GM11168 (cell line): ENCODE results near the gene RASSF8.

ENCODE experiments used
- in situ Hi-C: fragments of 300-500 bp; cut with MboI; formaldehyde crosslinking; loops from one replicate; pipeline ENCODE4 v1.12.0; 2022; ENCODE audit warnings: low sequenced_read_pairs; ENCODE audit not compliant: unreplicated experiment

RASSF8 gene

DNA sequence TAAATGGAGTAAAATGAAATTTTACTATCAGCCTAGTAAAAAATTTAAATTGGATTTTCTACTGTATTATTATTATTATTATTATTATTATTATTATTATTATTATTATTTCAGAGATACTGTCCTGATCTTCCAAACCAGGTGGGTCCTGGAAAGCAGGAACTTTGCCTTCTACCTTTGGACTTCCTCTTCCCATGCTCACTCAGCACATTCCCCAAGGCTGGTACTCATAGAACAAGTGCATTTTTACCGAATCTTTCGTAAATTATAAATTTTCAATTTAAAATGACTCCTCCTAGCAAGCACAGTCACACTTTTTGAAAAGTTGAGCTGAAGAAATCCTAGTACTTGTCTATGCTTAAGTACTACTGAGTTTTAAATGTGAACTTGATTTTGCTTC, 136.7 kb downstream of the RASSF8 start:
- in situ Hi-C loops = no loop called here

- in situ Hi-C loops = no loop called here
These were observed 137.6 kb downstream of the RASSF8 start for GRCh38 chr12:26096036-26096435.

DNA sequence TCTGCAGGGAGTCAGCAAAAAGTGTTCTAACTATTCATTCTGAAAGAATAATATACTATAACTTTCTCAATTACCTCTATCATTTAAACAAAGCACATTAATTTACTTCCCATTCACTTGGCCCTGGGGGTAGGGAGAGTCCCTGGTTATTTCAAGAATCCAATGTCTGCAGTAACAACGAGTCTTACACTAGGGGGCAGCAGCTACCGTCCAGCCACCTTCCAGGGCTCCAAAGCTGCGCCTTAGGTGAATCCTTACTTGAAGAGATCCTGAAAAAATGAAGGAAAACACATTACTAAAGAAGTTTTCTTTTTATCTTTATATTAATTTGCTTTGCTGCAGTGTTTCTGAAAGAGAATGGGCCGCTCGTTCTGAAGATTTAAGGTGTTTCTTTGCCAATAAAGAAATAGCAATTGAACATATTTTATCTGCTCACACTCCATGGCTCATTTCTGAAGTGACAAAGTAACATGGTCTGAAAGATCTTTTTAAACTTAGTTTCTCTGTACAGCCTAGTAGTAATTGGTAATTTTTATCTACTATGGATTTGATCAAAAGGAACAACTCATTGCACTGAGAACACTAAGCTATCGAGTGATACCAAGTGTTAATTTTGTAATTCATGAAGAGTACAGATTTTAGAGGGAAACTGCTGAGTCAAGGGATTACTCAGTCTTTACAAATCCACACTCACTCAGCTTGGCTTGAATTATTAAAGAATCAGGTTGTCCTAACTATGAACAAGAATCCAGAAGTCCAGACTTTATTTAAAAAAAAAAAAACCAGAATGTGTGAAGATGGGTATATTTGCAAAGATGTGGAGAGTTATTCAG, 138.8 kb downstream of the RASSF8 start:
- in situ Hi-C loops = no loop called here

DNA sequence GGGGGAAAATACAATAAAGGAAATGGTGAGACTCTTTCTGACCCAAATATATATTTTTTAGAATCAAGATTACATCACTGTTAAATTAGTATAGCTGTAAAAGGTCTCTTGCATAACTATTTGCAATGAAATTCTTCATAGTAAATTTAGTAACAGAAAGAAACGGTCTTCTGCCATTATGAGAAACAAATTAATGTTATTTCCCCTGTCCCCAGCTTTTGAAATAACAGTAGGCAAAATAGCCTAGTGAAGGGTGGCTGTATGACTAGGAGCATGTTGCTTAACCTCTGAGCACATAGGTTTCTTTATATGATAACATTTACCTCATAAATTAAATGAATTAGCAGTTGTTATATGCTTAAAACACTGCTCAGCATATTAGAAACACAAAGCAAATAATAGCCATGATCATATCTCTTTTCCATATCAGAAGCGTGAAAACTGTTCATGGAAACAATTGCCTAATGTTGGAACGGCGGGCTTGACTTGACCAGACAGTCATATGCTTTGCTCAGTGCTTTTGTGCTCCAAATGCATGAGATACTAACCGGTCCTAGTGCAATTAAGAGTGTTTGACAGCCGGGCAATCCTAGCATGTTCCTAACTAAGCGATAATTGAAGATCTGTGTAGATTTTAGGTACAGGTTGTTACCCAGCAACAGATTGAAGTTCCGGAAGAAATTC, 142.3 kb downstream of the RASSF8 start:
- in situ Hi-C loops = no loop called here

DNA sequence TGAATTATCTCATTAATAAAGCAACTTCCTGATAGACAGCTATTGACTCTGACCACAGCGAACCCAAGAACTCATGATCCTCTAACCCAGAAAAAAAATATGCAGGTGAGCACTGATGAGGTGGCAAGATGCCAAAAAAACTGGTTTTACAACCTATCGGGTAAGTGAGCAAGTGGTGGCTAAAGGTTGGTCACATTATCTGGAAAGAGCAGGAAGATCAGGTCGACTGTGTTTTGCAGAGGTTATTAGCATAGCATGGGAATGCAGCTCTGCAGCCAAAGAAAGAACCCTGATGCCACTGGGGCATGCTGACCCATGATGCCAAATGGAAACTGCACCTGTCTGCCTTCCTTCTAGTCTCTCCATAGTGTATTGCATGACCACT, 142.9 kb downstream of the RASSF8 start:
- in situ Hi-C loops = no loop called here

DNA sequence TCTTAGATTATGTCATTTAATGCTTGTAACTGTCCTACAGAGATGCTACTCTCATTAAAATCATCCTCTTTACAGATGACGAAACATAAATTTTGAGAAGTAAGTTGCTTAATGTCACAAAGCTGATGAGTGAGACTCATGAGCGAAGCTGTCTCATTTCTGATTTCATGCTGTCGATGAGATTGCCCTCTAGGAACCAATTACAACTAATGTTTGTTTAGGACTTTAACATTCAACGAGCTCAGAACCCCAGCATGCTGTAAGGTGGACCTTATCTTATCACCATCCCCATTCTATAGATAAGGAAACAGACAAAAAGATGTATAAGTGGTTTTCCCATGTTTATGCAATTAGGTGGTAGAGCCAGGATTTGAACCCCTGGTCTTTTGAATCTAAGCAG, 143.3 kb downstream of the RASSF8 start:
- in situ Hi-C loops = no loop called here

DNA sequence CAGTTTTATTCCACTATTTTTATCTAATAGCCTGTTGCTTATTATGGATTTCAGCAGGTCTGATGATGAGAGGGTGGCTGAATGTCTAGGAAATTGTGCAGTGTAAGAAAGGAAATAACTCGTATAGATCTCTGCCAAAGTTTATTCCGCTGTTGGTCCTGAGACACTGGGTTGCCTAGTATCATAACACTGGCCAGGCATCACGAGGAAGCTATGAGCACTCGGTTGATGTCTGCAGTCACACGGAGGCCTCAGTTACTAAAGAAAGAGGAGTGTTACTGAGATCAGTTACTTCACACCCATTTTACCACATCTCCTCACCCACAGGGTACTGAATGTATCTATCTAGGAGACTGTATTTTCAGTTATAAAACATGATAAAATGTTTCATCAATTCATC, 144.5 kb downstream of the RASSF8 start:
- in situ Hi-C loops = no loop called here

- in situ Hi-C loops = no loop called here
These were observed 147.9 kb downstream of the RASSF8 start for GRCh38 chr12:26106347-26106746.

GRCh38 chr12:26108915-26109314, 150.4 kb downstream of the RASSF8 start:
- in situ Hi-C loops = no loop called here

DNA sequence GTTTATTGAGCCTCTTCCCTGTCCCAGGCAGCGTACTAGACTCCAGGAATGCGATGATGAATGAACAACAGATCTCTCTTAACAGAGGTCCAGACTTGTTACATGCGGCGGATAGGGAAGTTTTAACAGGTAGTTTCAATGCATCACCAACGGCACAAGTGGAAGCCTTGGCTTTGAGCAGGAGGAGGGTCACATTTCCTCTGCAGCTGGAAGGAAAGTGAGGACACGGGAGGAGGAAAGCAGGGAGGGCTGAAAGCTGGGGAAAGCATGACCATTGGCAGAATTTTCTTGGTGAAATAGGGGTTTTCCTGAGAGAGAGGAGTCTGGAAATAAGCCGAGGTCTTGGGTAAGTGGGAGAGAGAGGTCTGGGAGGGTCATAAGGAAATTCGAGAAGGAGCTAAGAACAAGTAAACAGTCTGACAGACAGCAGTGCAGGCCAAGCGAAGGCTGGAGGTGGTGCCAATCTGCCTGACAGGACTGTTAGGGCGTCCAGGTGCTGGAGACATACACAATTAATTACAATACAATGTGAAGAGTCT, 150.9 kb downstream of the RASSF8 start:
- in situ Hi-C loops = no loop called here

- in situ Hi-C loops = no loop called here
These were observed 153.8 kb downstream of the RASSF8 start for GRCh38 chr12:26112232-26112631.

DNA sequence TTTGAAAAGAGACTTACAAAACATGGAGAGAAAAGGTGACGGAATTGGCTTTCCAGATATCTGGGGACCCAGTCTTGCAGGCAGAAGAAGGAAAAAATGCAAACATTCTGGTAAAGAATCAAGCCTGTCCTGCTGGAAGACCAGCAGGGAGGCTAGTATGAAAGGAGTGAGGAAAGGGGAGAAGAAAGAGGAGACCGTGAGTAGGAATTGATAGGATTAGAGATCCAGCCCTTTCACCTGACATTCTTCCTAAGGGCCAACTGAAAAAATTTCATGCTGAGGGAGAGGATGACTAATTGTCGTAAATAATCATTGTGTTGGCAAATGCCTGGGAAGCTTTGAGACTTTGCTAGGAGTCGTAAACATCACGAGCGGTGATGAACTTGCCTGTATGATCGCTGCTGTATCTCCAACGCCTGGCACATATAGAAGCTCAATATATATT, 154.2 kb downstream of the RASSF8 start:
- in situ Hi-C loops = no loop called here

GRCh38 chr12:26113181-26113654, 154.7 kb downstream of the RASSF8 start:
- in situ Hi-C loops = no loop called here

GRCh38 chr12:26113853-26114719, 155.6 kb downstream of the RASSF8 start:
- in situ Hi-C loops = no loop called here

DNA sequence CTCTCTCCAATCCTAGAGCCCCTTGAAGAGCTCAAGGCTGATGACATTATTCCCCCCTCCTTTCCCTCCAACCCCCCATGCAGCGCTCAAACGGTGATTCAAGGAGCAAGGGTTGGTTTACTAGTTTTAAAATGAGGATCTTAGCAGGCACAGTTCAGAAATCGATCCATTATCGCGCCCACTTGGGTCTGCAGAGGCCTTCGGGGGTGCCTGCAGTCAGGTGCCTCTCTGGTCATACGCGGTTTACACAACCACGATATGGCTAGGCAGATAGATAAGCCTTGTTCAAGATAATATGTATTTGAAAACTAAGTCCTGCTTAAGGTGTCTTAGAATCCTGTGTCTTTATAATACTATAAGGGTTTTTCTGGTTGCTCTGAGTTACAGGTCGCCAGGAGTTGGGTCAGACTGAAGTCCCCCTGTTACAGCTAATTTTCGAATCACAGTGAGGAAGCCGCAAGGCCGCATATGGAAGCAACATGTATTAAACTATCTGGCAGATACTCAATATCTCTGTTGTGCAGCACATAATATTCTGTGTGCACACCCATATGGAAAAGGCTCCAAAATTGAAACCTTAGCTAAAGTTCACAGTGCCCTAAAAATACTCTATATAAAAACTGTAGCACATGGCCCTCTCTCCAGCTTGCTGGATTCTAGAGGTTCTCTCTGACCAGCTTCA, 156.4 kb downstream of the RASSF8 start:
- in situ Hi-C loops = no loop called here

GRCh38 chr12:26116829-26117715, 158.6 kb downstream of the RASSF8 start:
- in situ Hi-C loops = no loop called here

DNA sequence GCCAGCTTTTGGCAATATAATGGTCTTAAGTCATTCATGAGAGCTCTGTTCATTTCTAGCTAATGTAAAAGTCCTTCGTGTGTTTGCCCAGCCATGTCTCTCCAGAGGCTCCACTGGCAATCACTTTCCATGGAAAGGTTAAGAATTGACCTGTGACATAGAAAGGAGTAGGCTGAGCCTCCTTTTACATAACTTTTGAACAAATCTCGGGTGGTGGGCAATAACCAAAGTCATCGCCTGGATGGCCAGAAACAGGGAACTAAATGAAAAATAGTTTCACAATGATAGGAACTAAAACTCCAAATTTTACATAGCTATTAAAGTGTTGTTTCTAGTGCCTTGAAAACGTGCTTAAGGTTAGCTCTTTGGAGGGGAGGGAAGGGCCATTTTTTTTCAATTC, 159.8 kb downstream of the RASSF8 start:
- in situ Hi-C loops = no loop called here

DNA sequence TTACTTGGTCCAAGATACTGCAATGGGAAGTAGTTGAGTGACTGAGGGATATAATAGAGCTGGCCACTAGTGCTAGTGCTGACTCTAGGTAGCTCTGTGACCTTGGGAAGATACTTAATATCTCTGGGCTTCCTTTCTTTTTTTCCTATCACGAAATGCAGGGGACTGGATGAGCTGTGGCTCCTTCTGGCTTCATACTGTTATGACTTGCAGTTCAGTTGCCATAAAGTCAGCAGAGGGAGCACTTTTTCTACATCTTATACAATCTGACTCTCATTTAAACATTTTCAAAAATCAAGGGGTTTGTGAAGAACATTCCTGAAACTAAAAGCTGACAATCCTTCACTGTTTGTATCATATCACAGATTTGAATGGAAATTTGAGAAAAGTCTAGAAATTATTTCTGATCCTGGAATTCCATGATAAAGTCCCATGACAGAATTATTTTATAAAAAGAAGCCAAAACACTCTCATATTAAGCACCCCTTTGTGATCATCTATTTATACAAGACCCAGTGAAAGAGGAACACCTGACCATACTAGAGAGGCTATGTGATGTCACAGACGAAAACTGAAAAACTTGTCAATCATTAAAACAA, 161.0 kb downstream of the RASSF8 start:
- in situ Hi-C loops = no loop called here
